Activated CD8-positive, alpha-beta memory T cell treated with anti-CD3 and anti-CD28 coated beads for 48 hours (primary cell): ENCODE data around the gene PSMG4.

ENCODE experiments used
- DNase-seq, 3 experiments: peaks; one replicate each; pipeline ENCODE4 v3.0.0-alpha.2; 2020; ENCODE audit warnings: low read depth in 2 of 3, low spot score in 2 of 3

PSMG4 gene

DNA sequence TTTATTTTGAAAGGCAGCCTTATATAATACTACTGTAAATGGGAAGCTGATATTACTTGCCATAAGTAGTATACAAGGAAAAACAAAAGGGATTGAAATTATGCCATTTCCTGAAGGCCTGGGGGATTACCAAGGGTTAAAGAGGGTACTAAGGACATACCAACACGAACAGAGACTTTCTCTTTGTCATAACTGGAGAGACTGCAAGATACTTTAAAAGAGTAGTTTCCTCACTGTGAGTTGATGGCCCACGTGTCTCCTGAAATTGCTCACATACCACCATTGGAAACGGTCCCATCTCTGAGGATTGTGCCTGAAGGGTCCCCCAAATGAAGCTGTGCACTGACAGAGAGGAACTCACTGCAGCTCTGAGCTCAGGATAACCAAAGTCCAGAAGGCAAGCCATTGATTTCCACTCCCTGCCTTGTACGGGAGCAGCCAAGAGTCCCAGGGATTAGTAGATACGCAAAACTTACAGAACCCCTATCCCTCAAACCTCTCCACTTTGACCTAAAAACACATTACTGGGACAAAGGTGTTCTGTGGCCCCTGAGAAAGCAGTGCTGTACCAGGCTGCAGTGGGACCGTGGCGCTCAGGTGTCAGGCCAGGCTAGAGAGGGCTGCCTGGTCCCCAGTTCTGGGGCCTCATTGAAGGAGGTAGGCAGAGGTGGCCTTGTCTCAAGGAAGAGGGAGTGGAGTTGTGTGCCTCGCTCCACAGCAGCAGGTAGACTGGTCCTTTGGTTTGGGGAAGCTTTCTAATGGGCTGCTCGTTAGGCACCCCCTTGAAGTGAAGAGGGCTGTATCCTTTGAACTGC is 15.2 kb downstream of the PSMG4 start:
- DNase-seq: no peak

DNA sequence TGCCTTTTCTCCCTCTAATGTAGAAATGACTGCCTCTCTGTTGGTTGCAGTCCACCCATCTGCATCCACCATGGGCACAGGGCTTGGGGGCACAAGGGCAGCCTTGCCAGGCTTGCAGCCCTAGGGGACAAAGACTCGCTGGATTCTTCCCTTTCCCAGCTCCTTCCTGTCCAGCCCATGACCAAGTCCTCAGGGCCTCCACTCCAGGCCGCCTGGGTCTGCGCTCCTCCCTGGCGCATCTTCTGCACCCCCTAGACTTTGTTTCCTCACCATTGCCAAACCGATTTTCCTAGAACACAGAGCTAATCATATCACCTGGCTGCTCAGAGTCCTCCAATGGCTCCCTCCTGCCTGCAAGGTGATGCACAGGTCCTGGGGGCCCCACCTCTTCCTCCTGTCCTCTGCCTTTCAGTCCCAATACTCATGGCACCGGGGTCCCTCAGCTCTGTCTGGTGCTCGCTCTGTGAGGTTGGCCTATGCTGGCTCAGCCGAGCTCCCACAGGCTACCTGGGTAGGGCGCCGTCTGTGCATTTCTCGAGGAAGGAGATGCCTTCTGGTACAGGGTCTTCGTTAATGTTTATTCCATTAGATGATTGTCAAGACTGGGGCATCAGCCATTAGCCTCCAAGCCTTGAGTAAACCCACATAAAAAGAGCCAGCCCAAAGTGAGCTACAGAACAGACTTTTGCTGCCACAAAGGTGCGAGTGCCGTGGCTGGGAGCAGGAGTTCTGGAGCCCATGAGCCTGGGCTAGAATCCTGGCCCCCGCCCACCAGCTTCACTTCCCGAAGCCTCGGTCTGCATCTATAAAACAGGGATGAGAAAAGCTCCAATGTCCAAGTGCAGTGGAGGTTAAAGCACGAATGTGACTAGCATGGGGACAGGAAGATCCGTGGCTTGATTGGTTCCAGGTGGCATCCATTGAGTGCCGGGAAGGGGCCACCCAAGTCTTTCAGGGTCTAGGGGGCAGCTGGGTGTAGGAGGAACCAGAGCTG is 17.7 kb downstream of the PSMG4 start:
- DNase-seq: no peak

DNA sequence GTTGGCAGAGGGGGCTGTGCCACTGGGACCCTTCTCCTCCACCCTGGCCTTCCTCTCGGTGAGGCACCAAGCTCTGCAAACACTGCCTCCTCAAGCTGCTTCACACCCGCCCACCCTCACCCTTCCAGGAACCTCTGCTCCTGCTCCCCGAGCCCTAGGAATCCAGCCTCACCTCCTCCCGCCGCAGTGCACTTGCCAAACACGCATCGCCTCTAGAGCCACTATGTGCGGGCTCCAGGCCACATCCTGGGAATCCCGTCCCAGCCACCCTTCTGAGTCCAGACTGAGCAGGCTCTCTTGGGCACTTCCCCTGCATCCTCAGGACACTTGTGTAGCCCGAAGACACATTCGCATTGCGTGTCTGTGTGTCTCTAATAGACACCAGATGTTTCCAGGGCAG is 18.5 kb downstream of the PSMG4 start:
- no peak for DNase-seq

DNA sequence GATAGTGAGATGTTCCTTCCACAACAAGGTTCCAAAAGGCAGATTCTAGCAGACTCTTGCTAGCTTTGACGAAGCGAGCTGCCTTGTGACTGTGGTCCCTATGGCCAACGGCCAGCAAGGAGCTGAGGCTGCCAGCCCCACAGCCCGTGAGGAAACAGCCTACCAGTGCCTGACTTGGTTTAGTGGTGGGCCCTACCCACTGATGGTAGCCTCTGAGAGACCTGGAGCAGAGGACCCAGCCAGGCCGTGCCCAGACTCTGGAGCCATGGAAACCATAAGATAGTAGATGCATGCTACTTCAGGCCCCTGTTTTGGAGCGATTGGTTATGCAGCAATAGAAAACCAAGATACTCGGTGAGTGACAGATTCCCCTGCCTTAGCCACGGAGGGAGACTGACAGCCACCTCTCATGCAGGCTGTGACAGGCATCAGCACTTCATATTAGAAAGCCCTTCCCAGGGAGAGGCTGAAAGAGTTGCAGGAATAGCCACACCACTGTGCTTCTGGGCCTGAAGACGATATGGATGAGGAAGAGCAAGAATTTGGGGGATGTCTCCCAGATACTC is 19.2 kb downstream of the PSMG4 start:
- no peak for DNase-seq

DNA sequence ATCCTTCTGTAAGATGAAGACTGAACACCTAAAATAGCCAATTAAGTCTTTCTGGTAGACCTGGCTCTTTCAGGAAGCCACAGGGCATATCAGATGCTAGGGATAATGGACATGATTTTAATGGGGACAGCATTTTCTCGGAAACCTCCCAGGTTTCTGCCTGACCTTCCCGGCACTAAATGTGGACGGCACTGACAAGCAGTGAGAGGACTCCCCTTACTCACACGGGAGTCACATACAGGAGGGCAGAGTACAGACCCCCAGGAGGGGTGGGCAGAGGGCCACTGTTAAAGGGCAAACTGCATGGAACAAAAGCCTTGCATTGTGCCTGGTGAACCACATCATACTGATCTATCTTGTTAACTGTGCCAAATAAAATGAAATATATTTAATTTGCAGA is 19.9 kb downstream of the PSMG4 start:
- no peak for DNase-seq

DNA sequence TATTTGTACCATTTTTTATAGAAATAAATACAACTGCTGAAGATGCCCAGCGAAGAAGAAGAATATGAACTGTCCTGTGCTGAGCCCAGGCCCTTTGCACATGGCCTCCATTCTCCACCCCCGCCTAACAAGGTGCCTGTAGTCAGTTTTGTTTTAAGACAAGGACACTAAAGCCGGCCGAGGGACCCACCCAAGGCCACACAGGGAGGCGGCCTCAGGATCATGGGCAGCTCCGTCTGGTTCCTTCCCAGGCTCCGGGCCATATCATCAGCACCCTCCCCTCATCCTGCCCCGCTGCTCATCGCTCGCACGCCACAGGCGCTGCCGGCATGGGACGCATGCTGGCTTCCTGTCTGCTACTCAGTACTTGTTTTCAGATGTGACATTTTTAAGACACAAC is 21.3 kb downstream of the PSMG4 start:
- no peak for DNase-seq

DNA sequence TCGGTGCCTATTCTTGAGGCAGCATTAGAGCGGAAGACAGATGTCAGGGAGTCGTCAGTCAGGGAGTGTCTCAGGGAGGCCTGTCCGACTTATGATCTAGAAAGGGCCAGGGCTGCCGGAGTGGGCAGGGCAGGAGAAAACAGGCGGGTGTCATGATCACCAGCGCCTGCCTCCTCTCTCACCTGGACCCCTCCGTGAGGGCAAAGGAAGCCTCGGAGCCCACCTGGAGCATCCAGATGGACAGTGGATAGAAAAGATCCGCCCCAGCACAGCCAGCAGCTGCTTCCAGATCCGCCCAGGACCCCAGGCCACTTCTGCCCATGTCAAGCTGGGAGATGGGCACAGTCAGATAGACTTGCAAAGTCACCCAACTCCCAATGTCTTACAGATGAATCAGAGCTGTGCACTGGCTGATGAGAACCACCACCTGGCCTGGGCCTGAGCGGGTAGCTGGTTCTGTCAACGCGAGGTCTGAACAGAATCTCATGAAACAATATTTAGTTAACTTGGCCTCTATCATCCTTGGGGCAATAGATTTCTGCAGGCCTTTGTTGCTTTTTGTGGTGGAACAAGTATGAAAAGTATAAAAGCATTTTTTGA is 22.2 kb downstream of the PSMG4 start:
- no peak for DNase-seq

DNA sequence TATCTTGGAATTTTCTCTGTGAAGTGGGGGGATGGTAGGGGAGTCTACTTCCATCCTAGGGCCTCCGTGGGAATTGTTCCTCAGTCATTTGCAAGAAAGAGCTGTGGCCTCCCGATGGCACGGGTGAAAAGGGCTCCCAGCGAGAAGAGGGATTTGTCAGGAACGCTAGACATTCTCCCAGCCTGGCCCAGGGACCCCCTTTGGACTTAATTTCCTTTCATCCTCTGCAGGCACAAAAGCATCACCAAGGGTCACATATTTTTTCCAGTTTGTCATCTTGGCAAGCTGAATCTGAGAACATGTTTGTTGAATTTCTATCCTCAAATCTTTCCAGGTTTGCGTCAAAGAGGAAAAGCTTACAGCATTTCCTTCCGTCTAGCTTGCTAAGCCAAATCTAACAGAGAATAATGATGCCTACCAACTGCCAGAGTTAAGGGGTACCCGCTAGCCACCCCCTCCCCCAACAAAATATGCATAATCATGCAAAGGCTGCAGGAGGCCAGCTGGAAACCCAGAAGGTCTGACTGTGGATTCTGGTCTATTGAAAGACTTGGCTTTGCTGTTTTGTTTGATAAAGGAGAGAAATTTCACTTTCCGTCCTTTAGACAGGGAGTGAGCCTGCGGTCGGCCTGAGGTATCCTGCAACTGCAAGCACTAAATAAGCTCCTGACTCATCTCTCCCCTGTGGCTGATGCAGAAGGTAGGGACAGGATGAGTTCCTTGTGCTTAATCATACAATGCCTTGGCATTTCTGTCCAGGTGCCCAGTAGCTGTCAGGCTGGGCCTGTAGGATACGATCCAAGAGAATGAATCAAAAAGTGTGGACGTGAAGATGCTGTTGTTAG is 23.1 kb downstream of the PSMG4 start:
- no peak for DNase-seq

DNA sequence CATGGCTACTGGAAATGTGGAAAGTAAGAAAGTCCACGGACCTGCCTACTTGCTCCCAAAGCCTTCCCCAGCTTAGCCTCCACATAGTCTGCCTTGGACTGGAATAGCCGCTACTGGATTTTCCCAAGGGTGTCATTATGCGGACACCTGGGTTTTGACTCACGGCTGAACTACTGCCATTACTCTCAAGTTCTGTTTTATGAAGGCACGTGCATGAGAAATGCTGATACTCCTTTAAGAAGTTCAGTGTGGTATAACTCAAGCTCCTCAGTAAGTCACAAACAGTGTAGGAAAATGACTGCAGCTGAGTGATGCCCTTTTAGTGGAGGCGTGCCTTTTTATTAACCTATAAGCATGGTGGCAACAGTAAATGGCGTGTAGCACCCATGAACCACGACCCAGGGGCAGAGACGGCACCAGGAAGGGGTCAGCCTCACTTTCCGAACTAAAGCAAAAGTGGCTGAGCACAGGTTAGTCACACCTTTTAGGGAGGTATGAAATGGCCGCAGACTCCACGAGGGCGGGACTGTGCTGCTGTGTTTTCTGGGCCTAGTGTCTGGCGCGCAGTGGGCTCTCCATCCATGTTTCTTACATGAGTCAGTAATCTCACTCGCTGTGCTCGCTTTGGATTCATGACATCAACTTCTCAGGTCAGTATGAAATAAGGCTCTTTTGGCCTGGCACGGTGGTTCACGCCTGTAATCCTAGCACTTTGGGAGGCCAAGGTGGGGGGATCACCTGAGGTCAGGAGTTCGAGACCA is 23.9 kb downstream of the PSMG4 start:
- no peak for DNase-seq

DNA sequence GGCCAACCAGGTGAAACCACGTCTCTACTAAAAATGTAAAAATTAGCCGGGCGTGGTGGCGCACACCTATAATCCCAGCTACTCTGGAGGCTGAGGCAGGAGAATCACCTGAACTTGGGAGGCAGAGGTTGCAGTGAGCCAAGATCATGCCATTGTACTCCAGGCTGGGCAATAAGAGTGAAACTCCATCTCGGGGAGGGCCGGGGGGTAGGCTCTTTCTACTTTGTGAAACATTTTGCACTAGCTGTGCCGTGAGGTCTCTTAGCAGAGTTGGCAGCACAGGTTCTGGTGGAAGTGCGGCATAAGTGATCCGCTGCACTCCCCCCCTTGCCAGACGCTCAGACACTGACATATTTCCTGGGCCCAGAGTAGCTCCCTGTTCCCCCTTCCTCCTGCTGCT is 24.5 kb downstream of the PSMG4 start:
- DNase-seq: no peak

DNA sequence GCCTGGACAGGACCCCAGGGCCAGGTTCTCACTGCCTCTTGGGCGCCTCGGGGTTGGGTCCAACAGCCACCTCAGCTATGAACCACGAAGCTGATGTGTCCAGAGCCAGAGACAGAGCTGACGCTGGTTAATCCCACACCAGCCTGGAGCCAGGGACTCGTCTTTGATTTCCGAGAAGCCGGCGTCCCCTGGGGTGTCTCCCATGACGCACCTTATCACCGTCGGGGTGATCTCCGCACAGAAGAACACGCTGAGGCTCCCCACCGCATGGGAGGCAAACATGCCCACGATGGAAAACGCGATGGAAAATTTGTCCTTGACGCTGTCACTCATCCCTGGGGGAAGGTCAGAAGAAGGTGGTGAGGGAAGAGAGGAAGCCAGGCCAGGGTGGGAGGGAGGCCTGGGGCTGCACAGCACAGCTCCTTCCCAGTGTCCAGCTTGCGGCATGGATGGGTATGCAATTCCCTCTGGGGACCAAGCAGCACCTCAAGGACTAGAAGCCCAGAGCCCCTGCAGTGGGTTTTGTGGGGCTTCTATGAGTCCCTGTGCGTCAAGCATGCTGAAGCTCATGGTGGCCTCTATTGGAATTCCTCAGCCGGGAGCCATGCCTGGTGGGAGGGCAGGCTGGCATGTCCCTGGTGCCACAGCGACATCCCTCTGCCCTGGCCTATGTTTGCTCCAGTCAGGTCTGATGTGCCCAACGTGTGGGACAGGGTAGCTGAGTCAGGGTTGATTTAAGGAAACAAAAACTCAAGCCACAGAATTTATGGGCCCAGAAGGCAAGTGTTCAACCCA is 25.1 kb downstream of the PSMG4 start:
- no peak for DNase-seq

DNA sequence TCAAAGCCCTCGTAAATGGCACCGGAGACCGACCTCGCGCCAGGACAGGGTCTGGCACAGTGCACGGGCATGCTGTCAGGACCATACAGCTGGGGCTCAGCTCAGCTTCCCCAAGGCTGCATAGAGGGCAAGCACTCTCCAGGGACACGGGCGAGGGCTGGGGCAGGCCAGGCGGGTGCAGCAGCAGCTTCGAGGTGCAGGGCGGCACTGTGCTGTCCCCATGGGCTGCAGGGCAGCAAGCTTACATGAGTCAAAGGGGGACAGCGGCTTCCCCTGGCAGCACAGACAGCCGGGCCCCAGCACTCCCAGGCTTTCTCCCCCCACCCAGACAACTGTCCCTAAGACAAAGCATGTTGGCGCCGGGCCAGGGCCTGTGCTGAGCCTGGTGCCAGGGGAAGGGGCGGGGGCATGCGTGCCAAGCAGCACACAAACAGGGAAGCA is 25.7 kb downstream of the PSMG4 start:
- no peak for DNase-seq

DNA sequence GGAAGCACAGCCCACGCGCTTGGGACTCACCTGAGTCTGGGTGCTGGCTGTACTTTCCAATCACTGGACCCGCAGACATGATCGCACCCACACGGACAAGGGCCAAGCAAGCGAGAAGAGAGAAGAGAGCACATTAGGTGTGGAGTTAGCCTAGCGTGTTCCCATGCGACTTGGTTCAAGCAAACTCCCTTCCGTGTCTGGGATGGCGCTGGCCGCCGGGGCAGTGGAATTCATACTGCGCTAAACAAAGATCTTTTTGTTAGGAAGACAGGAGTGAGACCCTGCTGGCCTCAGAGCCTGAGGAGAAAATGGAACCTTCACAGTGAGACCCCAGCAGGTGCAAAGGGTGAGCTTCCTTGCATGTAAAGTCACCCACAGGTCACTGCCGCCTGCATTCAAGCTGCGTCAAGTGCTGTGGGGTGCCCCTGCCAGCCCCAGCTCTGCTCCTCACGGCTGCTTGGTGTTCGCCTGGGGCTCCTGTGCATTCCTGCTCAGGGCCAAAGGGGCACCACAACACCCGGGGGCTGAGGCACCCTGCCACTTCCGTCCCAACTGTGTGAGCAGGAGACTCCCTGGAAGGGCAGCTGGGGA is 26.4 kb downstream of the PSMG4 start:
- DNase-seq: no peak

DNA sequence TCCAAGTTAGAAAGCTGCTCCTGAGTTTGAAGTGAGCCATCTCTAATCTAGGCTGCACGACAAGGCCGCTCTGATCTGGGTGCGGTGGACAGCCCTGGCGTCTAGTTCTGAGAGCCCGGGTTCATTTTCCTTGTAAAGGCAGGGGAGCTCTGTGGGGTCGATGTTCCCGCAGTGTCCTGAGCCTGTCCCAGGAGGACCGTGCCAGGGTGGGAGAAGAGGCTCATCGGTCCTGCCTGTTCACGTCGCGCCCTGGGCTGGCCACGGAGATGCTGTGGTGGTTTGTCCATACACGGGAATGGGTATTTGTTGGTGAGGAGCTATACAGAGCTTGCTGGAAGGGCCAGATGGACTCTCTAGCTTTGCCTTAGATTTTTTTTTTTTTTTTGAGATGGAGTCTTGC is 27.0 kb downstream of the PSMG4 start:
- no peak for DNase-seq

DNA sequence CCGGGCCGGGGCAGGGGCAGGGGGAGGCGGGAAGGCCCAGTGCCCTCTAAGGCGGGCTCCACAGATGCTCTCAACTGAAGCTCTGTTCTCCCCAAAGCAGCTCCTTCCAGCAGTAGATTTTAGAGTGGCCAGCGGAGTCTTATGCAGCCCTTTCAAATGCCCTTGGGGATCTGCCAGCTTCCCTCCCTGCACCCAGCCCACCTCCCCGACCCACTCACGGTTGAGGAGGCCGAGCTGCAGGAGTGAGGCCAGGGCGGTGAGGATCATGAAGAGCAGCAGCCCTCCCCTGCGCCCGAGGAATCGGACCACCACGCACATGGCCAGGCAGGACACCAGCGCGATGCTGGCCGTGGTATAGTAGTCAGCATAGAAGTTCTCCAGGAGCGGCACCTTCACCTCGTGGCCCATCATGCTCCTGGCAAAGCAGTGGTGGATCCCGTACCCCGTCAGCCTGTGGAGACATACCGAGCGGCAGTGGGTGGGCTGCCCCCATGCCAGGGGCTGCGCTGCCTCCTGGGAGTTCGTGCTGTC is 28.0 kb downstream of the PSMG4 start:
- DNase-seq: no peak

DNA sequence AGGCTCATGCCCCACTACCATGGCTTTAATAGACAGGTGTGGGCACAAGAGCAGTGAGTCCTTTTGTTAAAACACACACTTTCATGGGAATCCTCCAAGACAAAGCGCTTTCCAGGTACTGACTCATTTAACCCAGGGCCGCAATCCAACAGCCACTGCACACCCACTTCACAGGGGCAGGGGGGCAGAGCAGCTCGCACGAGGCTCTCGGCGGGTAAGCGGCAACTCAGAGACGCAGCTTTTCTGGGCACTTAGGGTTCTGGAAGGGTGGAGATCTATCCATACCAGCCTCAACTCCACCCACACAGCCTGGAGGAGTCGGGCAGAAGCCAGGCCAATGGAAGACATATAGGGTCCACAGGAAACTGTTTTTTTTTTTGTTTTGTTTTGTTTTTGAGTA is 28.6 kb downstream of the PSMG4 start:
- DNase-seq: no peak

DNA sequence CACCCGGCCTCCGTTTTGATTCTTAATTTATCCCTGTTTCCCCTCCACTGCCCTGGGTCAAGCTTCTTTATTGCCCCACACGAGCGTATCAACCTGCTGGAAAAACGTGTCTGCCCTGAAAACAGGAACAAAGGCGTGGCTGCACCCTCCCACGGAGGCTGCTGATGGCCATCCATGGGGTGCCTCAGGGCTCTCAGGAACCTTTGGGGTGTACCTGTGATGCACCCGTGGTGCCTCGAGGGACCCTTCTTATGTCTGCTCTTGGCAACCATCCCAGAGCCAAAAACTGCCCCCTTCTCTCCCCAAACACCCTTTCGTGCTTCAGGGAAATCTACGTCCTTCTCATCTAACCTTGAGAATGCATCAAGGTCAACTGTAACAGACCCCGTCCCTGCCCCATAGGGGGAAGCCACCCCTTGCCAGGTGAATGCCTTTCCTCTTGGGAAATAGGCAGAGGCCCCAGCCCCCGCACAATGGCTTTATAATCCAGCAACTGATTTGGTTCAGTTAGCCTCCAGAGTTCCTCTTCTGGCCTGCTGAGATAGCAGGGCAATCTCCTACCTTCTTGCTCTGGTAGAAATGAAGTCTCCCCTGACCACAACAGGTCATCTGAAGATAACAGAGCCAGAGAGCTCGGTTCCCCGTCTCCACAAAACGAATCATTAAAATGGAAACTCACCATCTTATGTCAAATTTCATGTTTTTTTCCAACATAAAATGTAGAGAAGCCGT is 29.4 kb downstream of the PSMG4 start:
- no peak for DNase-seq
